ENCODE results near the gene DICER1. TPM values are rescaled to one million over a fixed set of nuclear protein-coding genes. Genes with fewer than 3 reads are reported as not detected.

DICER1 gene
- polyA plus RNA-seq, 2 of the 4 experiments (the other 2 are of a cell fraction) = 14.1 to 46.3 TPM

DNA sequence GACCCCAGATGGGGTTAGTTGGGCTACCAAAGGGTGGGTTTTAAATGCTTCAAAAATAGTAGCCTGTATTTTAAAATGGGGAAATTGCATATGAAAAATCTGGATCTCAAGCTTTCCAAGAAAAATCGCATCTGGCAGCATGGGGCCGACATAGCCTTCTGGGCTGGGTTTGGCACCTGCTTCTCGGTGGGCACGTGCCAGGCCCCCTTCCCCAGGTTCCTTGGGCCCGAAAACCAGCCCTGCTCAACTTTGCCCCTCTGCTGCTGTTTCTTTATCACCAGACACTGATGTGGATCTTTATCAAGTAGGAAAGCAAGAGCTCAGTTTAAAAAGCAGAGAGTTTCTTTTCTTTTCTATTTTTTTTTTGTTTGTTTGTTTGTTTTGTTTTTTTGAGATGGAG, 95.1 kb downstream of the DICER1 start:
- POLR2A ChIA-PET = no interaction called here

DNA sequence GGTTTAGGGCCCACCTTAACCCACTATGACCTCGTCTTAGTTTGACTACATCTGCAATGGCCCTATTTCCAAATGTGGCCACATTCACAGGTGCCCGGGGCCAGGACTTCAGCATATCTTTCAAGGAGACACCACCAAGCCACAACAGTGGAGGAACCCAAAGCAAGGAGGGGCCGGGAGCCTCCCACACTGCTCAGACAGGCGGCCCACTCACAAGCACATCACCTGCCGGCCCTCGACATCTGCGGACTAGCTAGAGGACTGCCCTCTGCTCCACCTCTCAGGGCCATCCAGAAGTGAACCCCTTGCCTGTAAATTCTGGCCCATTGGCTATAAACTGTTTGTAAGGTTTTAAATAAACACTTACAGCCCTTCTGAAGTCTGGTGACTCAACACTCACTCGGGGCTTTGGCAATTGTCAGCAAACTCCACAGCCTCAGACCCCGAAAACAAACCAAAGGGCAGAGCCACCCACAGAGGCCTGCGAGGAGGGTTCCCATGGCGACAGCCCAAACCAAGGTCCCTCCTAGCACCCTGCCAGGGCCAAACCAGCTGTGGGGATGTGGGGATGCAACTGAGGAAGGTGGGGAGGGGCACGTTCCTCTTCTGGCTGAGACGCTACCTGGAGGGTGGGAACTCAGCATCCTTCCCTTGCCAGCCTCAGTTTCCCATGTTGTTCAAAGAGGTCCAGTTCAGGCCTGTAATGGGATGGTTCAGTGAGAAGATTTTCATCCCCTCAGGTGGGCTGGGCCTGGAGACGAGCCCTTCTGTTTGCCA, 95.8 kb downstream of the DICER1 start:
- no peaks in the 10 kb centered on the region for H3K9me3 ChIP-seq
- WGBS (ENCODE audit: missing lambda C conversion rate) = 51% methylated on average over 14 of the region's 14 CpGs
- ATAC-seq (no peak), FAIRE-seq (no peak), DNase-seq (ENCODE audit: low read depth in 1 of 2, low spot score in 1 of 2) (no peak)
- H3K4me2 ChIP-seq = no peak overlapping the region
- no peak overlapping the region for H3K27ac ChIP-seq
- H3K4me3 ChIP-seq = no peak overlapping the region
- ChIA-PET CTCF (no interaction called here), POLR2A (interaction anchor here (0.5 kb wide), 1 partner anchor 31 kb away, joined by 5 read pairs; no protein-coding TSS in a partner anchor)
- no peaks in the 10 kb centered on the region for H3K4me1 ChIP-seq
- no peak for TF ChIP-seq NPAS2 (CRISPR knock-in tag; IDR thresholded peaks at IDR 0.05; ENCODE audit: borderline replicate concordance)
- no peak for TF ChIP-seq NFE2L2 (conservative IDR thresholded peaks at IDR 0.05; ENCODE audit: low read length)

More for the DNA sequence above, 95.1 kb downstream of the DICER1 start:
- Histone ChIP-seq H3K4me3 (no peak overlapping the region), H3K9me3 (no peaks in the 10 kb centered on the region), H3K27ac (no peak overlapping the region), H3K4me2 (no peak overlapping the region), H3K4me1 (no peaks in the 10 kb centered on the region)
- CTCF ChIA-PET = no interaction called here
- no peak for ATAC-seq
- TF ChIP-seq JUNB (IDR thresholded peaks at IDR 0.05) = no peak
- no peak for TF ChIP-seq HOXB5 (CRISPR knock-in tag; IDR thresholded peaks at IDR 0.05)
- TF ChIP-seq FOXS1 (CRISPR knock-in tag; IDR thresholded peaks at IDR 0.05) = no peak
- no peak for TF ChIP-seq KDM5A (IDR thresholded peaks at IDR 0.05)
- 33% methylated on average over 5 of the region's 5 CpGs for WGBS (ENCODE audit: missing lambda C conversion rate)
- FAIRE-seq = no peak
- no peak for DNase-seq (ENCODE audit: low read depth in 1 of 2, low spot score in 1 of 2)

DNA sequence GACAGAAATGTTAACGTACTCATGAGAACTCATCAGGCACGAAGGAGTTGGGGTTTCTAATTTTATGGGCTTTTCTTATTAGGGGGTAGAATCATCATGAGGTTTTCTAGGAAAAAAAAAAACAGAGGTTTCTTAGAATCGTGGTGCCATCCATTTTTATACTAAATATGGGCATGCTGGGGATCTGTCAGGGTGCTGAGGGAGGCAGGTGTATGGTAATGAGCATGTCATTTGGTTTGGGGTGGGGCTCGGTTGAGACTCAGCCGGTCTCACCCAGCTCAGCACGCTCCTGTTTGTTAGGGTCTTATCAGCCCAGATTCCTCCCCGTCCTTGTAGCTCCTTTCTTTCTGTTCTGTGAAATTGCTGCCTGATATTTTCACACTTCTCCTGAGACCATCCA, 98.2 kb downstream of the DICER1 start:
- Histone ChIP-seq H3K4me3 (no peak overlapping the region), H3K4me2 (no peak overlapping the region), H3K4me1 (no peaks in the 10 kb centered on the region), H3K9me3 (no peaks in the 10 kb centered on the region), H3K27ac (no peak overlapping the region)
- FAIRE-seq (no peak), DNase-seq (ENCODE audit: low read depth in 1 of 2, low spot score in 1 of 2) (no peak), ATAC-seq (no peak)
- ChIA-PET POLR2A (no interaction called here), CTCF (interaction anchor here (0.6 kb wide), 1 partner anchor 43 kb away, joined by 3 read pairs; no protein-coding TSS in a partner anchor)
- TF ChIP-seq CBX8 (IDR thresholded peaks at IDR 0.05) (no peak), HOXB13 (CRISPR knock-in tag; IDR thresholded peaks at IDR 0.05; ENCODE audit: low read depth) (no peak), KDM1A (IDR thresholded peaks at IDR 0.05; ENCODE audit: low read depth) (no peak), CEBPB (IDR thresholded peaks at IDR 0.05) (no peak)
- TF ChIP-seq, protein P1, sequence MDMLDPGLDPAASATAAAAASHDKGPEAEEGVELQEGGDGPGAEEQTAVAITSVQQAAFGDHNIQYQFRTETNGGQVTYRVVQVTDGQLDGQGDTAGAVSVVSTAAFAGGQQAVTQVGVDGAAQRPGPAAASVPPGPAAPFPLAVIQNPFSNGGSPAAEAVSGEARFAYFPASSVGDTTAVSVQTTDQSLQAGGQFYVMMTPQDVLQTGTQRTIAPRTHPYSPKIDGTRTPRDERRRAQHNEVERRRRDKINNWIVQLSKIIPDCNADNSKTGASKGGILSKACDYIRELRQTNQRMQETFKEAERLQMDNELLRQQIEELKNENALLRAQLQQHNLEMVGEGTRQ (IDR thresholded peaks at IDR 0.05) = no peak
- TF ChIP-seq, protein P2, sequence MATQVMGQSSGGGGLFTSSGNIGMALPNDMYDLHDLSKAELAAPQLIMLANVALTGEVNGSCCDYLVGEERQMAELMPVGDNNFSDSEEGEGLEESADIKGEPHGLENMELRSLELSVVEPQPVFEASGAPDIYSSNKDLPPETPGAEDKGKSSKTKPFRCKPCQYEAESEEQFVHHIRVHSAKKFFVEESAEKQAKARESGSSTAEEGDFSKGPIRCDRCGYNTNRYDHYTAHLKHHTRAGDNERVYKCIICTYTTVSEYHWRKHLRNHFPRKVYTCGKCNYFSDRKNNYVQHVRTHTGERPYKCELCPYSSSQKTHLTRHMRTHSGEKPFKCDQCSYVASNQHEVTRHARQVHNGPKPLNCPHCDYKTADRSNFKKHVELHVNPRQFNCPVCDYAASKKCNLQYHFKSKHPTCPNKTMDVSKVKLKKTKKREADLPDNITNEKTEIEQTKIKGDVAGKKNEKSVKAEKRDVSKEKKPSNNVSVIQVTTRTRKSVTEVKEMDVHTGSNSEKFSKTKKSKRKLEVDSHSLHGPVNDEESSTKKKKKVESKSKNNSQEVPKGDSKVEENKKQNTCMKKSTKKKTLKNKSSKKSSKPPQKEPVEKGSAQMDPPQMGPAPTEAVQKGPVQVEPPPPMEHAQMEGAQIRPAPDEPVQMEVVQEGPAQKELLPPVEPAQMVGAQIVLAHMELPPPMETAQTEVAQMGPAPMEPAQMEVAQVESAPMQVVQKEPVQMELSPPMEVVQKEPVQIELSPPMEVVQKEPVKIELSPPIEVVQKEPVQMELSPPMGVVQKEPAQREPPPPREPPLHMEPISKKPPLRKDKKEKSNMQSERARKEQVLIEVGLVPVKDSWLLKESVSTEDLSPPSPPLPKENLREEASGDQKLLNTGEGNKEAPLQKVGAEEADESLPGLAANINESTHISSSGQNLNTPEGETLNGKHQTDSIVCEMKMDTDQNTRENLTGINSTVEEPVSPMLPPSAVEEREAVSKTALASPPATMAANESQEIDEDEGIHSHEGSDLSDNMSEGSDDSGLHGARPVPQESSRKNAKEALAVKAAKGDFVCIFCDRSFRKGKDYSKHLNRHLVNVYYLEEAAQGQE (IDR thresholded peaks at IDR 0.05) = no peak
- TF ChIP-seq, protein P3, sequence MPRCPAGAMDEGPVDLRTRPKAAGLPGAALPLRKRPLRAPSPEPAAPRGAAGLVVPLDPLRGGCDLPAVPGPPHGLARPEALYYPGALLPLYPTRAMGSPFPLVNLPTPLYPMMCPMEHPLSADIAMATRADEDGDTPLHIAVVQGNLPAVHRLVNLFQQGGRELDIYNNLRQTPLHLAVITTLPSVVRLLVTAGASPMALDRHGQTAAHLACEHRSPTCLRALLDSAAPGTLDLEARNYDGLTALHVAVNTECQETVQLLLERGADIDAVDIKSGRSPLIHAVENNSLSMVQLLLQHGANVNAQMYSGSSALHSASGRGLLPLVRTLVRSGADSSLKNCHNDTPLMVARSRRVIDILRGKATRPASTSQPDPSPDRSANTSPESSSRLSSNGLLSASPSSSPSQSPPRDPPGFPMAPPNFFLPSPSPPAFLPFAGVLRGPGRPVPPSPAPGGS (IDR thresholded peaks at IDR 0.05) = no peak
- WGBS (ENCODE audit: missing lambda C conversion rate) = 39% methylated on average over 7 of the region's 7 CpGs

DNA sequence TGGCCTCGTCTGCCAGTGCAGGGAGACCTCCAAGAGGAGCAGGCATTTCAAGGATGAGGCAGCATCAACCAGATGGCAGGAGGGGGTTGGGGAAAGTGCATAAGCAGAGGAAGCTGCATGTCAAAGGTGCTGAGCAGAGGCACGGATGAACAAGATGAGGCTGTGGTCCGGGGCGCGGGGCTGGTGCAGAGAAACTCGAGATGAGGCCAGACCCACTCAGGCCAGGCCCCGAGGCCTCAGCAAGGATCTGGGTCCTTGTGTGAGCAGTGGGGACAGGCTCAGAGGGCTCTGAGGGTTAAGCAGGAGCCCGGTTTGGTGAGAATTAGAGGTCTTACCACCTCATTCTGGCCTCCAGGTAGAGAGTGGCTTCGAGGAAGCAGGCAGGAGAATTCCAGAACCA, 98.8 kb downstream of the DICER1 start:
- ChIA-PET POLR2A (no interaction called here), CTCF (no interaction called here)
- WGBS (ENCODE audit: missing lambda C conversion rate) = 60% methylated on average over 9 of the region's 9 CpGs
- ATAC-seq = no peak
- FAIRE-seq = no peak
- H3K4me3 ChIP-seq = no peak overlapping the region
- H3K4me2 ChIP-seq = no peak overlapping the region
- DNase-seq (ENCODE audit: low read depth in 1 of 2, low spot score in 1 of 2) = no peak
- H3K9me3 ChIP-seq = no peaks in the 10 kb centered on the region
- H3K27ac ChIP-seq = no peak overlapping the region
- H3K4me1 ChIP-seq = no peaks in the 10 kb centered on the region
- no peak for TF ChIP-seq NPAS2 (CRISPR knock-in tag; IDR thresholded peaks at IDR 0.05; ENCODE audit: borderline replicate concordance)
- no peak for TF ChIP-seq JUN (IDR thresholded peaks at IDR 0.05)
- no peak for TF ChIP-seq SMC3 (IDR thresholded peaks at IDR 0.05)
- TF ChIP-seq CBX2 (IDR thresholded peaks at IDR 0.05; ENCODE audit: borderline replicate concordance, low read depth) = no peak
- TF ChIP-seq, protein P4, sequence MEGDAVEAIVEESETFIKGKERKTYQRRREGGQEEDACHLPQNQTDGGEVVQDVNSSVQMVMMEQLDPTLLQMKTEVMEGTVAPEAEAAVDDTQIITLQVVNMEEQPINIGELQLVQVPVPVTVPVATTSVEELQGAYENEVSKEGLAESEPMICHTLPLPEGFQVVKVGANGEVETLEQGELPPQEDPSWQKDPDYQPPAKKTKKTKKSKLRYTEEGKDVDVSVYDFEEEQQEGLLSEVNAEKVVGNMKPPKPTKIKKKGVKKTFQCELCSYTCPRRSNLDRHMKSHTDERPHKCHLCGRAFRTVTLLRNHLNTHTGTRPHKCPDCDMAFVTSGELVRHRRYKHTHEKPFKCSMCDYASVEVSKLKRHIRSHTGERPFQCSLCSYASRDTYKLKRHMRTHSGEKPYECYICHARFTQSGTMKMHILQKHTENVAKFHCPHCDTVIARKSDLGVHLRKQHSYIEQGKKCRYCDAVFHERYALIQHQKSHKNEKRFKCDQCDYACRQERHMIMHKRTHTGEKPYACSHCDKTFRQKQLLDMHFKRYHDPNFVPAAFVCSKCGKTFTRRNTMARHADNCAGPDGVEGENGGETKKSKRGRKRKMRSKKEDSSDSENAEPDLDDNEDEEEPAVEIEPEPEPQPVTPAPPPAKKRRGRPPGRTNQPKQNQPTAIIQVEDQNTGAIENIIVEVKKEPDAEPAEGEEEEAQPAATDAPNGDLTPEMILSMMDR (IDR thresholded peaks at IDR 0.05) = no peak
- TF ChIP-seq, protein P1 (IDR thresholded peaks at IDR 0.05) = no peak

Data from A549 (cell line).